ENCODE results near the gene DOCK2. TPM values are rescaled to one million over a fixed set of nuclear protein-coding genes. Genes with fewer than 3 reads are reported as not detected.

DOCK2 gene
- total and polyA plus RNA-seq, 12 donors = 3.3 to 59.5 (median 21.0) TPM

GRCh38 chr5:169960659-169961058 is 323.6 kb downstream of the DOCK2 start:
- 86 to 94% (median 92%) methylated on average over 2 of the region's 2 CpGs for WGBS, 4 donors
- Histone ChIP-seq H3K36me3 (replicated peaks in 1 of 2) (no peaks in the 10 kb centered on the region), H3K9me3 (replicated peaks in 1 of 3) (no peaks in the 10 kb centered on the region), H3K4me1 (replicated peaks in 1 of 2) (no peaks in the 10 kb centered on the region), H3K27me3 (no peaks in the 10 kb centered on the region), H3K4me3 (no peak overlapping the region), H3K27ac (no peak overlapping the region)
- TF ChIP-seq POLR2A (IDR thresholded peaks at IDR 0.05) (no peak), CTCF (IDR thresholded peaks at IDR 0.05) (no peak)
- intact Hi-C loops (cut with DNase I) = no loop called here
- no peak for DNase-seq

GRCh38 chr5:169964246-169964645 is 327.2 kb downstream of the DOCK2 start:
- Histone ChIP-seq H3K9me3 (replicated peaks in 1 of 3) (no peaks in the 10 kb centered on the region), H3K27ac (no peak overlapping the region), H3K4me1 (replicated peaks in 1 of 2) (no peaks in the 10 kb centered on the region), H3K4me3 (no peak overlapping the region), H3K36me3 (replicated peaks in 1 of 2) (no peaks in the 10 kb centered on the region), H3K27me3 (no peaks in the 10 kb centered on the region)
- intact Hi-C loops (cut with DNase I) = no loop called here
- no peak for TF ChIP-seq POLR2A (IDR thresholded peaks at IDR 0.05)
- TF ChIP-seq CTCF (IDR thresholded peaks at IDR 0.05) = no peak
- no peak for DNase-seq
- 49 to 87% (median 77%) methylated on average over 4 to 5 of the region's 5 CpGs for WGBS, 4 donors

- Histone ChIP-seq H3K9me3 (replicated peaks in 1 of 3) (no peaks in the 10 kb centered on the region), H3K36me3 (replicated peaks in 1 of 2) (no peaks in the 10 kb centered on the region), H3K27me3 (no peaks in the 10 kb centered on the region), H3K27ac (peak overlapping the region in 1 of 5 donors; percentile 19), H3K4me1 (replicated peaks in 1 of 2) (peaks cover 0 to 4% of the 10 kb centered on the region in 2 donors), H3K4me3 (no peak overlapping the region)
- no peak for DNase-seq
- intact Hi-C loops (cut with DNase I) = no loop called here
- TF ChIP-seq POLR2A (IDR thresholded peaks at IDR 0.05) (no peak), CTCF (IDR thresholded peaks at IDR 0.05) (no peak)
Observed at GRCh38 chr5:169970339-169970738, 333.3 kb downstream of the DOCK2 start.

- Histone ChIP-seq H3K27me3 (no peaks in the 10 kb centered on the region), H3K27ac (peak overlapping the region in 1 of 5 donors; percentile 19), H3K4me3 (no peak overlapping the region), H3K9me3 (replicated peaks in 1 of 3) (no peaks in the 10 kb centered on the region), H3K36me3 (replicated peaks in 1 of 2) (no peaks in the 10 kb centered on the region), H3K4me1 (replicated peaks in 1 of 2) (peaks cover 0 to 4% of the 10 kb centered on the region in 2 donors)
- DNase-seq = peak; percentile 23 to 72 (median 44)
- intact Hi-C loops (cut with DNase I) = no loop called here
- 48 to 58% (median 53%) methylated on average over 8 of the region's 8 CpGs for WGBS, 4 donors
- no peak for TF ChIP-seq POLR2A (IDR thresholded peaks at IDR 0.05)
- no peak for TF ChIP-seq CTCF (IDR thresholded peaks at IDR 0.05)
Observed at GRCh38 chr5:169970911-169971765, 334.1 kb downstream of the DOCK2 start.

All from adrenal gland (tissue), 12 donors.